GM19351 (cell line): ENCODE measurements around the gene TPCN2.
"Not testable (repeated sequence)": the region's sequence is repeated elsewhere in the genome, so short reads cannot be mapped to it uniquely, and the experiment has no call there.

Experiments
- ATAC-seq: cut with Tn5 transposase; IDR thresholded peaks from one replicate; pipeline ENCODE4 v1.9.1; 2021; ENCODE audit warnings: mild to moderate bottlenecking, moderate library complexity; ENCODE audit not compliant: unreplicated experiment

Gene TPCN2

DNA sequence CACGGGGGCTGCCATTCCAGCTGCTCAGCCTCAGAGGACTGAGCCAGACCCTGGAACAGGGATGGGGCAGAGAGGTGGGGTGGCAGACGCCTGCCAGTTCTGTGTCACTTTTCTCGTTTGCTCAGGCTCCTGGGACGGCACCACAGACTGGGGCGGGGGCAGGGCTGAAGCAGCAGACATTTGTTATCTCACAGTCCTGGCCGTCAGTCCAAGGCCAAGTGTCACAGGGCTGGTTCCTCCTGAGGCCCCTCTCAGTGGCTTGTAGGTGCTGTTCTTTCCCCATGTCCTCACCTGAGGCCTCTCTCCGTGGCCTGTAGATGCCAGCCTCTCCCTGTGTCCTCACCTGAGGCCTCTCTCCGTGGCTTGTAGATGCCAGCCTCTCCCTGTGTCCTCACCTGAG is 24.7 kb downstream of the TPCN2 start:
- no peak for ATAC-seq

DNA sequence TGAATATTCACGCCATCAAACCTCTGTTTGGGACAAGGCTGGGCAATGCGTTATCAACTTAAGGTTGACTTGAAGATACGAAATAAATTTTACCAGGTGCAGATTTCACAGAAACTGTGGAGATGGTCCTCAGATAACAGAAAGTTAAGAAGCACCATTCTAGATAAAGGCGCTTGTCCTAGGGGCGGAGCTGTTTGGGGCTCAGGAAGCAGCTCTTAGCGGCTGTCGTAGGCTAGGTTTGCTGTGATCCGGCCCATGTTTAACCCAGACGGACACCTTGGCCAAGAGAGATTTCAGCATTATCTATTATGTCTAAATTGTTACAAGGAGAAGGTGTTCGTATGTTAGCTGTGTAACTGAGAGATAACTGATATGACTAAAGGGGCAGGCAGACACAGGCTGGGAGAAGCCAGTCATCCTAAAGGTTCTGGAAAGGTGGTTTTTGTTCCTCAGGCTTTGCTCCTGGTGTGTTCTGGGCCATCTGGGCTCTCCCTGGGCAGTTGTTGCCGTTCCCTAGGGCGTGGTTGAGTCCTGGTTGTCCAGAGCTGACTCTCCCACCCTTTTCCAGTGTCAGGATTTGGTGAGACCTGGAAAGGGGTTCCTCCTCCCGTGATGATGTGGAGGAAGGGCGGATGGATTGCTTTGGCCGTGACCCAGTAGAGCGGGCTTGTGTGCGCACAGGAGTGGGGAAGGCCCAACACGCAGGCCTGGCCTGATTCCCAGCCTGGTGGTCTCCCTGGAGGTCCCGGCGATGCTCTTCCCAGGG is 25.8 kb downstream of the TPCN2 start:
- ATAC-seq, result no peak

DNA sequence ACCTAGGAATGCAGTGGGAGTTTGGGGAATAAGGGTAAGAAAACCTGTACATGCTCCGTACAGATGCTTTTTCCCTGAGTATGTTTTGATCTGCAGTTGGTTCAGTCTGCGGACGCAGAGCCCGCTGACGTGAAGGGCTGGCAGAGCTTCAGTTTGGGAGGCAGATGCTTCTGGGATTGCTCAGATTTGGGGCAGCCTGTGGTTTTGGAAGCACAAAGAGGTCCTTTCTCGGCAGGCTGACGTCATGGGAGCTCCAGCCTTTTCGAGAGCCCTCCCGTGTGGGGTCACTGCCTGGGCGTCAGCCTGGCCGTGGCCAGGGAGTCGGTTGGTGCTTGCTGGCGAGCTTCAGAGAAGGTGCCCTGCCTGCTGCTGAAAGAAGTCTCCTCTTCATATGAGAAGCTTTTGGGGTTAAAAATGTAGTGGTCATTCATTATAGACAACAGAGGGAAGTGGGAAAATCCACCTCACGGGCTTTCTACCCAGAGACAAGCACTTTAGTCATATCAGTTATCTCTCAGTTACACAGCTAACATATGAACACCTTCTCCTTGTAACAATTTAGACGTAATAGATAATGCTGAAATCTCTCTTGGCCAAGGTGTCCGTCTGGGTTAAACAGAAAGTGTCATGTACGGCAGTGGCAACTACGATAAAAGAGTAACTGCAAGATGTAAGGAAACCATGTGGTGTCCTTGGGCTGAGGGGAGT is 26.8 kb downstream of the TPCN2 start:
- no peak for ATAC-seq

DNA sequence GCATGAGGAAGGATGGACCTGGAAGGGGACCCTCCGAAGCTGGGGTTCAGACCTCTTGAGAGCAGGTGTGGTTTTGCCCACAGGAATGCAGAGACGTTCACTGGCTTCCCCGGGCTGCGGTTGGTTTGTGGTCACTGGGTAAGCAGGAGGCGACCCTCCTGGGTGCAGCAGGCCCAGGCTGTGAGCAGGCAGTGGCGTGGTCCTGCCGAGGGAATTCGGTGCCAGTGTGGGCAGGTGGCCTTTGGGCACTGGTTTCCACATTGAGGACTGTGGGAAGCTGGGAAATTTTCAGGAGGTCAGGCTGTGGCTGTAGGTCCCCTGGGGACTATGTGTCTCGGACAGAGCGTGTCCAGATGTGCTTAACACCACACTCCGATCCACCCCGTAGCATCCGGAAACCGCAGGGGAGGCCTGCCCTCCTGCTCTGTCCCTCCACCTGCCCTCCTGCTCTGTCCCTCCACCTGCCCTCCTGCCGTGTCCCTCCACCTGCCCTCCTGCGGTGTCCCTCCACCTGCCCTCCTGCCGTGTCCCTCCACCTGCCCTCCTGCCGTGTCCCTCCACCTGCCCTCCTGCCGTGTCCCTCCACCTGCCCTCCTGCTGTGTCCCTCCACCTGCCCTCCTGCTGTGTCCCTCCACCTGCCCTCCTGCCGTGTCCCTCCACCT is 27.5 kb downstream of the TPCN2 start:
- no peak for ATAC-seq

DNA sequence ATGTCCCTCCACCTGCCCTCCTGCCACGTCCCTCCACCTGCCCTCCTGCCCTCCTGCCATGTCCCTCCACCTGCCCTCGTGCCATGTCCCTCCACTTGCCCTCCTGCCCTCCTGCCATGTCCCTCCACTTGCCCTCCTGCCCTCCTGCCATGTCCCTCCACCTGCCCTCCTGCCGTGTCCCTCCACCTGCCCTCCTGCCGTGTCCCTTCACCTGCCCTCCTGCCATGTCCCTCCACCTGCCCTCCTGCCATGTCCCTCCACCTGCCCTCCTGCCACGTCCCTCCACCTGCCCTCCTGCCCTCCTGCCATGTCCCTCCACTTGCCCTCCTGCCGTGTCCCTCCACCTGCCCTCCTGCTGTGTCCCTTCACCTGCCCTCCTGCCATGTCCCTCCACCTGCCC is 28.2 kb downstream of the TPCN2 start:
- not testable (repeated sequence) for ATAC-seq

DNA sequence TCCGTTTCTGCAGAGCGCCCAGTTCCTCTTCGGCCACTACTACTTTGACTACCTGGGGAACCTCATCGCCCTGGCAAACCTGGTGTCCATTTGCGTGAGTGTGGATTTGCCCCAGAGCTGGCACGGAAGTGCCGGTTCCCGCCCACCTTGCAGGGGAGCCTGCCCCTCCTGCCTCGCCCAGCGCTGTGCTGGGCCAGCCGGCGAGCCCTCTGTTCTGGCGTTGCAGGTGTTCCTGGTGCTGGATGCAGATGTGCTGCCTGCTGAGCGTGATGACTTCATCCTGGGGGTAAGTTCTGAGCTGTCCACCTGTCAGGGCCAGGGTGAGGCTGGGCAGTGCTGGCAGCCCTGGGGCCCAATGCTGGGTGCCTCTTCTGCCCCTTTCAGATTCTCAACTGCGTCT is 29.8 kb downstream of the TPCN2 start:
- ATAC-seq, result no peak

DNA sequence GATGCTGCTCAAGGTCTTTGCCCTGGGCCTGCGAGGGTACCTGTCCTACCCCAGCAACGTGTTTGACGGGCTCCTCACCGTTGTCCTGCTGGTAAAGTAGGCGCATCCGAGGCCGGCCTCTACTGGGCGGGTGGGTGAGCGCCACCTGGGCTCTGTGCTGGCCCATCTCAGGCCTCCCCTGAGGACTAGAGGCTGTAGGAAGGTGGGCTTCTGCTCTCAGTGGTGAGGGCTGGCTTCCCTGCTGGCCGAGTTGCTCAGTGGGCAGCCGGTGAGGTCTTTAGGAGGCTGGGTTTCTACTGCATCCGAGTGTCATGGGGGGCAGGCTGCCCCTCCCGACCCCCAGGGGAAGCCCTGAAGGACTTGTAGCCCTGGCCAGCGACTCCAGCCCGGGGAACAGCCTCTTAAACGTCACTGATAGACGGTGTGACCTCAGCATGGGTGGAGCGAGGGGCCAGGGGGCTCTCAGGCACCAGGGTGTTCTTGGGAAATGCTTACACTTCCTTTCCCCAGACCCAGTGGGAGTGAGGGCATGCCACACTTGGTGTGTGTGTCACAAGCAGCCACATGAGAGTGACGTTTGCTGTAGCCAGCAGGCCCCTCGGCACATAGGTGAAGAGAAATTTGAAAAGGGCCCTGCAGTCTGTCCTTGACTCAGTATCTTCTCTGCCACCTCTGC is 30.3 kb downstream of the TPCN2 start:
- no peak for ATAC-seq

DNA sequence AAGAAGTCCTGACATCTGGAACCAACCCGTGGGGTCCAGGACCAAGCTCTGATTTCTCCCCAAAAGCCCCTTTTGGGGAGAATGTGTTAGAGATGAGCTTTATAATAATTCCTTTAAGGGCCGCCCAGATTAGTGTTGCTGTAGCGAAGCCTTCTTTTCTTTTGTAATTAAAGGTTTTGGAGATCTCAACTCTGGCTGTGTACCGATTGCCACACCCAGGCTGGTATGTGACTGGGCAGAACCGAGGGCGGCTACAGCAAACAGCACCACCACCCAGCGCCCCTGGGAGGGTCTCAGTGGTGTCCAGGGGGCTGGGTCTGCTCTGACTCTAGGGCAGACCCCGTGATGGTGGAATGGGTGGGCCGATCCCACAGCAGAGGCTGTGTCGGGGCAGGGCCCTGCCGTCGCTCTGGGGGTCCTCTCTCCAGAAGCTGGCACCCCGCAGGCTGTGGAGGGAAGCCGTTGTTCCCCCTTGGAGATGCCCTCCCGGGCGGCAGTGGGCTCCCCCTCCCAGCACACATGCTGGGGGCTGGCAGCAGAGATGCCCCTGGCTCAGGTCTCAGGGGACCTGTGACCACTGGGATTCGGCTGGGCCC is 31.0 kb downstream of the TPCN2 start:
- ATAC-seq, result no peak

DNA sequence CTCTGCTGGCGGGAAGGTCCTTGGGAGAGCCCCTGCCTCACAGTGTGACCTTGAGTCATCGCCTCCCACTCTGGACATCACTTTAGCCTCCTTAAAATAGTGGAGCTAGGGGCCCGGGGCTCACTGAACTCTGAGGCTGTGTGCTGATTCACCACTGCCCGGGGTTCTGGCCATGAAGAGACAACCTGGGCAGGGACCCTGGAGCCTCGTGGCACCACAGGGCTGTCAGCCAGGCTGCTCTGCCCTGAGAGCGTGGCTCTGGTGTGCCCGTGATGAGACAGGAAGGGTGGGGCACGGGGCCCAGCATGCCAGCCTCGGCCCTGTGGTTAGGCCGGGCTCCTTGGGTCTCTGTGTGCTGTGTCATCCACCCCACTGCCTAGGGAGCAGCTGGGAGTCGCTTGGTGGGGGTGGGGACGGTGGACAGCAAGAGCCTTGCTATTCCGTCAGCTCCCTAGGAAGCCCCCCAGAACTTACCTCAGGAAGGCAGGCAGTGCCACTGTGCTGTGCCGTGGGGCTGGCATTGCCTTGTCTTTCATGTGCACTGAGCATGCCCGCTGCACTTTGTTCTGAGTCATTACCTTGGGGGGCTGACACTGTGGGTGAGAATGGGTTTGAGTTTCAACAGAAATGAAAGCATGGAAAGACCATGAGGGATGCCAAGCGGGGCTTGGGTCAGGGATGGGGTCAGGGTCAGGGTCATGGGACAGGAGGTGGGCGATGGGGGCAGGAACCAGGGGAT is 31.7 kb downstream of the TPCN2 start:
- ATAC-seq, result no peak

DNA sequence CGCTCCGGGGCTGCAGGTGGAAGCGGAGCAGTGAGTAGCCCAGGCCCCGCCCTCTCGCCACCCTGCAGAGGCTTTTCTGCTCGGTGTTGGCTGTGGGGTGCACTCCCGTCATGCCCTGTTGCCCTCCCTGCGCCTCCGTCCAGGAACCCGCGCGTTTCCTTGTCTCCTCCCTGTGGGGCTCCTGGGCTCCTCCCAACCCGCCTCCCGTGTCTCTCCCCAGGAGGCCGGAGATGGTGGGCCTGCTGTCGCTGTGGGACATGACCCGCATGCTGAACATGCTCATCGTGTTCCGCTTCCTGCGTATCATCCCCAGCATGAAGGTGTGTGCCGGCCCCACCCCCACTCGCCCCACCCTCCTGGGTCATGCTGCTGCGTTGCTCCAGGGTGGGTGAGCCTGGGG is 32.4 kb downstream of the TPCN2 start:
- ATAC-seq, result no peak

DNA sequence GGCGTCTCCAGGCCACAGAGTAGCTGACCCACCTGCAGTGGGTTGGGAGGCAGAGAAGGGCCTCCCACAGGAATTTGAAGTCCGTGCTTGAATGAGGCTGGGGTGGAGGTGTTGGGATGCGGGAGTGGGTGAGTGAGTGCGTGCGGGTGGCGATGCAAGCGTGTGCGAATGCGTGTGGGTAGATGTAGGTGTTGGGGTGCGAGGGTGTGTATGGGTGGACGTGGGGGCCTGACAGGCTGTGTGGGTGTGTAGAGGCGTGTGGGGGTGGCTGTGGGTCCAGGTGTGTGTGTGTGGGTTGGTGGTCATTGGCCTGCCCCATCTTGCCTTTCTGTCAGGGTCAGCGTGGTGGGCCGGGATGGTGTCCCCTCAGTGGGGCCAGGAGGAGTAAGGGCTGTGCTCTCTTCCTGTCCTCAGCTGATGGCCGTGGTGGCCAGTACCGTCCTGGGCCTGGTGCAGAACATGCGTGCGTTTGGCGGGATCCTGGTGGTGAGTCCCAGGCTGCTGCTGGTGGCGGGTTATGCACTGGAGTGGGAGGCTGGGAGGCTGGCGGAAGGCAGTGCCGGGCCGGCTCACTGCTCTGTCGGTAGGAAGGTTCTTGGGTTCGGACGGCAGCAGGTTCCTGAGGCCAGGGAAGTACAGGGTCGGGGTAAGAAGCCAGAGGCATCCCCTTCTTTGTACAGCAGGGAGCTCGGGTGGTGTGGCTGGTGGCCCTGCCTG is 35.0 kb downstream of the TPCN2 start:
- no peak for ATAC-seq

DNA sequence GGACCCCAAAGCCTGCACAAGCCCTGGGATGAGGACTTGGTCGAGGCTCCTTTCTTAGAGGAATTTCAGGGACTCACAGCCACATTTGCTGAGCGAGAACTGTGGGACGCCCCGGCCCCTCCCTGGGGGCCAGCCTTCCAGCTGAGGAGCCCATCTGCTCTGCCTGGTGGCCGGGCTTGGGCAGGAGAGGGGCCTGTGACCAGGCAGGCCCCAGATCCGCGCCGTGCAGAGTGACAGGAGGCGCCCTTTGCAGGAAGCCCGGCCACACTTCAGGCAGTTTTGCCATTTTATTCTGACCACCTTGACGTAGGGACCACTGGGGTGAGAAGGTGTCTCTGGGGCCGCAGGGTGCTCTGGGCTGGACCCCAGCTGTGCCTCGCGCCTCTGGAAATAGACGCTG is 35.6 kb downstream of the TPCN2 start:
- no peak for ATAC-seq

DNA sequence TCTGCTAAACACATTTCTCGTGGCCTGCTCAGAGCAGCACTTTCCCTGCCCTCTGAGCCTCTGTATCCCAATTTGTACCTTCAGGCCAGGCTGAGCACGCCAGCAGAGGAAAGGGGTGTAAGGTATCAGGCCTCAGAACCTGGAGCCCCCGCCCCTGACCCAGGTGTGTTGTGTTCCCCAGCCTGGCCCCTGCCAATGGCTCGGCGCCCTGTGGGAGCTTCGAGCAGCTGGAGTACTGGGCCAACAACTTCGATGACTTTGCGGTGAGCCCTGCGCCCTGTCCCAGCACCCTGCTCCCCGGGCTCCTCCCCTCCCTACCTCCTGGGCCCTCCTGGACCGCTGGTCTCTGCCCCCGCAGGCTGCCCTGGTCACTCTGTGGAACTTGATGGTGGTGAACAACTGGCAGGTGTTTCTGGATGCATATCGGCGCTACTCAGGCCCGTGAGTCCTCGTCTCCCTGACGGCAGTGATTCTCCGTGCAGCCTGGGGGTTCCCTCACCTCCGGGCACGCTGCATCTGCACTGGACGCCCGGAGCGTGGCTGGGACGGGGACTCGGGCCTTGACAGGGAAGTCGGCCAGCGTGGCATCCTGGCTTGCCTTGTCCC is 36.9 kb downstream of the TPCN2 start:
- no peak for ATAC-seq

DNA sequence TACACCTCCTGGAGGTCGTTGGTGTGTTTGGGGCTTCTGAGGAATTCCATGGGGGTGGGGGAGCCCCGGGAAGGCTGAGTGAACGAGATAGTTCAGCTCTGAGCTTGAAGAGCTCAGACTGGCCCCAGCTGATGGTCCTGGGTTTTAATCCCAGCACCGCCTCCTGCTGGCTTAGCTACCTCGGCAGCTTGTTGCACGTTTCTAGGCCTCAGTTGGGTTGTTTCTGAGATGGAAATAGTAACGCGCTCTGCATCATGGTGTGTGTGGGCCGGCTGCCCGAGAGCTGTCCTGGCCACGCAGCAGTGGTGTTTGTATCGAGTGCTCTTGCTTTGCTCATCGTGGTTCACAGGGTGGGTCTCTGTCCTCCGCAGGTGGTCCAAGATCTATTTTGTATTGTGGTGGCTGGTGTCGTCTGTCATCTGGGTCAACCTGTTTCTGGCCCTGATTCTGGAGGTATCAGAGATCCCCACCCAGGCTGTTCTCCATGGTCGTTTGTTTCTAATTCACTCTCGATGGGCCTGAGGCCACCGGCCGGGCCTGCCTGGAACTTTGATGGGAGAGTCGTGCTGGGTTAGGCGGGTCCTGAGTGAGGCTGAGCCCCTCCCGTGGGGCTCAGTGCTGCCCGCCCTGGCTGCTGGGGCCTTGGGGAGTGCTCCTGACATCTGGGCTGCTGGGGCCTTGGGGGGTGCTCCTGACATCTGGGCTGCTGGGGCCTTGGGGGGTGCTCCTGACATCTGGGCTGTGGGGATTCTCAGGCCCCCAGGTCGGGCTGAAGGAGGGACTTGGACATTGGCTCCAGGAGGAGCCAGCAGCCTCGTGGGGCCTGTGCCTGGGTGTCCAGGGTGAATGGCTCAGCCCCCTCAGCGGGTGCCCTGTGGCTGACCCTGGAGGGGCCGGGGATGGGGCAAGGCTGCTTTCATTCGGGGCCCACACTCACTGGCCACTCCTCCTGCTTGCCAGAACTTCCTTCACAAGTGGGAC is 37.7 kb downstream of the TPCN2 start:
- no peak for ATAC-seq

DNA sequence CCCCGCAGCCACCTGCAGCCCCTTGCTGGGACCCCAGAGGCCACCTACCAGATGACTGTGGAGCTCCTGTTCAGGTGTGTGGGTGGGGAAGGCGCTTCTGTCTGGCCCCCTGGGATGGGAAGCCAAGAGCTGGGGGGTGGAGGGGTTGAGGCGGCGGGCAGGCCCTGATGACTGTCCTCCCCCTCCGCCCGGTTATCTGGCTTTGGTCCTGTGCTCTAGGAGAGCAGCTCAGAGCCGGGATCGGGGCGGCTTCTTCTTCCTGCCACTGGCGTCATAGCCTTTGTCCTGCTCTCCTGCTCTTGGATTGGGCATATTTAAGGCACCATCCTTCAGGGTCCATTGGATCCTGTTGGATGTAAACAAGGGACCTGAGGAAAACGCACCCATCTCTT is 38.4 kb downstream of the TPCN2 start:
- no peak for ATAC-seq

DNA sequence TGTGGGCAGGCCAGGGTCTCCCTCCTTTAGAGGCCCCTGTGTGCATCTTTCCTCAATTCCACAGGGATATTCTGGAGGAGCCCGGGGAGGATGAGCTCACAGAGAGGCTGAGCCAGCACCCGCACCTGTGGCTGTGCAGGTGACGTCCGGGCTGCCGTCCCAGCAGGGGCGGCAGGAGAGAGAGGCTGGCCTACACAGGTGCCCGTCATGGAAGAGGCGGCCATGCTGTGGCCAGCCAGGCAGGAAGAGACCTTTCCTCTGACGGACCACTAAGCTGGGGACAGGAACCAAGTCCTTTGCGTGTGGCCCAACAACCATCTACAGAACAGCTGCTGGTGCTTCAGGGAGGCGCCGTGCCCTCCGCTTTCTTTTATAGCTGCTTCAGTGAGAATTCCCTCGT is 39.1 kb downstream of the TPCN2 start:
- ATAC-seq, result no peak

DNA sequence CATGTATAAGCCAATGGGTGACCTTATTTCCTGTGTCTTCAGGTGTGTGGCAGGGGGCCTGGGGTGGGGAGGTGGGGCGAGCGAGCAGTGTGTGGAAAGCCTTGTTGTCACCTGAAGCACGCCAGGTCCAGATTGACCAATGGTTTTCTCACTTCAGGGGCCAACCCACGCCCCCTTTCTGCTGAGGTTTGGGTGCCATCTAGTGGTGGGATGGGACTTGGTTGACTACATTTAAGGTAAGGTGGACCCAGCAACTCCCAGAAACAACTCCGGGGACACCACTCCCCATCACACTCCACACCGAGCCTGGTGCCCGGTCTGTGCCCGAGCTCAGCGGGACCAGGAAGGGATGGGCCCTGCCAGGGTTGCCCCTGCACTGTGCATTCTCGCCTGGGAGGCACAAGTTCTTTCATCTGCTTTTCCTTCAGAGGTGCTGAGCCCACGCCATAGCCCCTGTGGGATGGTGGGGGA is 40.0 kb downstream of the TPCN2 start:
- ATAC-seq, result no peak

DNA sequence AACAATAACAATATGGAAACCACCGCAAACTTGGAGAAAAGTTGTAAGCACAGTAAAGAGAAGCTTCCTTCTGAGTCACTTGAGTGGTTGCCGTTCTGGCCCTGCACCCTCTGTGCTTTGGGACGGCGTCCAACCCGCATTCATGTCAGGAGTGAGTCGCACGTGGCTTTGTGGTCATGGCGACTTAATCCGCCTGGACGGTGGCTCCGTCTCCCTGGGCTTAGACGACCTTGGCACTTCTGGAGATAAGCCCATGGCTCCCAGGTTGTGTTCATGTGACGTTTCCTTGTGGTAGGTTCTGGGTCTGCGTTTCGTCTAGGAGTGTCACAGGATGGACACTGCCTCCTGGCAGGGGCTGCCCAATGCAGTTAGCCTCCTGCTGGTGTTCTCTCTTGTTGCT is 40.5 kb downstream of the TPCN2 start:
- ATAC-seq, result no peak
